Measurements from ENCODE around the gene TSC2.
A peak's percentile ranks its signal among the peaks of the same experiment; 100 is the strongest.

Gene TSC2

DNA sequence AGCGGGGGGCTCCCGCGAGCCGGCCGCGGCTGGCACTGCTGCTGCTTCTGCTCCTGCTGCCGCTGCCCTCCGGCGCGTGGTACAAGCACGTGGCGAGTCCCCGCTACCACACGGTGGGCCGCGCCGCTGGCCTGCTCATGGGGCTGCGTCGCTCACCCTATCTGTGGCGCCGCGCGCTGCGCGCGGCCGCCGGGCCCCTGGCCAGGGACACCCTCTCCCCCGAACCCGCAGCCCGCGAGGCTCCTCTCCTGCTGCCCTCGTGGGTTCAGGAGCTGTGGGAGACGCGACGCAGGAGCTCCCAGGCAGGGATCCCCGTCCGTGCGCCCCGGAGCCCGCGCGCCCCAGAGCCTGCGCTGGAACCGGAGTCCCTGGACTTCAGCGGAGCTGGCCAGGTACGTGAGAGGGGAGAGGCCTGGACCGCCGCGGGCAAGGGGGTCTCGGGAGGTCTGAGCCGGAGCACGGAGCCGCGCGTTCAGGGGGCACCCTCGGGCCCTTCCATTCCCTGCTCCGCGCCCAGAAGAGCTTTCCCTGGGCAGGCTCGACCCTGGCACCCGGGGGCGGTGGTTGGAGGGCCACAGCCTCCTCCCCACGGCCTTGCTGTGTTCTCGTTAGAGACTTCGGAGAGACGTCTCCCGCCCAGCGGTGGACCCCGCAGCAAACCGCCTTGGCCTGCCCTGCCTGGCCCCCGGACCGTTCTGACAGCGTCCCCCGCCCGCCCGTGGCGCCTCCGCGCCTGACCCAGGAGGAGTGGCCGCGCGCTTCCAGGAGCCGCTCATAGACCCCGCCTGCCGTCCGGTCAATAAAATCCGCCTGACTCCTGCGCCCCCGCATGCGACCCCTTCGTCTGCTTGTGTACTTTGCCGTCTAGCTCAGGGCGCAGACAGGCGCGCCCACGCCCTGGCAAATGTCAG, 27.6 kb upstream of the TSC2 start:
- H3K4me3 ChIP-seq (ENCODE audit: low read depth, low read length) = no peak overlapping the region
- in situ Hi-C loops (cut with HindIII; ENCODE audit: low sequenced_read_pairs) = no loop called here
- TF ChIP-seq, protein P1, sequence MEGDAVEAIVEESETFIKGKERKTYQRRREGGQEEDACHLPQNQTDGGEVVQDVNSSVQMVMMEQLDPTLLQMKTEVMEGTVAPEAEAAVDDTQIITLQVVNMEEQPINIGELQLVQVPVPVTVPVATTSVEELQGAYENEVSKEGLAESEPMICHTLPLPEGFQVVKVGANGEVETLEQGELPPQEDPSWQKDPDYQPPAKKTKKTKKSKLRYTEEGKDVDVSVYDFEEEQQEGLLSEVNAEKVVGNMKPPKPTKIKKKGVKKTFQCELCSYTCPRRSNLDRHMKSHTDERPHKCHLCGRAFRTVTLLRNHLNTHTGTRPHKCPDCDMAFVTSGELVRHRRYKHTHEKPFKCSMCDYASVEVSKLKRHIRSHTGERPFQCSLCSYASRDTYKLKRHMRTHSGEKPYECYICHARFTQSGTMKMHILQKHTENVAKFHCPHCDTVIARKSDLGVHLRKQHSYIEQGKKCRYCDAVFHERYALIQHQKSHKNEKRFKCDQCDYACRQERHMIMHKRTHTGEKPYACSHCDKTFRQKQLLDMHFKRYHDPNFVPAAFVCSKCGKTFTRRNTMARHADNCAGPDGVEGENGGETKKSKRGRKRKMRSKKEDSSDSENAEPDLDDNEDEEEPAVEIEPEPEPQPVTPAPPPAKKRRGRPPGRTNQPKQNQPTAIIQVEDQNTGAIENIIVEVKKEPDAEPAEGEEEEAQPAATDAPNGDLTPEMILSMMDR (IDR thresholded peaks at IDR 0.05; ENCODE audit: low read depth, low read length) = no peak
- no peak for DNase-seq (ENCODE audit: low read depth, low spot score)

- peak overlapping the region; percentile 34 for H3K4me3 ChIP-seq (ENCODE audit: low read depth, low read length)
- in situ Hi-C loops (cut with HindIII; ENCODE audit: low sequenced_read_pairs) = no loop called here
- TF ChIP-seq, protein P1 (IDR thresholded peaks at IDR 0.05; ENCODE audit: low read depth, low read length) = no peak
- no peak for DNase-seq (ENCODE audit: low read depth, low spot score)
Observed at GRCh38 chr16:2022723-2023091, 25.1 kb upstream of the TSC2 start.

DNA sequence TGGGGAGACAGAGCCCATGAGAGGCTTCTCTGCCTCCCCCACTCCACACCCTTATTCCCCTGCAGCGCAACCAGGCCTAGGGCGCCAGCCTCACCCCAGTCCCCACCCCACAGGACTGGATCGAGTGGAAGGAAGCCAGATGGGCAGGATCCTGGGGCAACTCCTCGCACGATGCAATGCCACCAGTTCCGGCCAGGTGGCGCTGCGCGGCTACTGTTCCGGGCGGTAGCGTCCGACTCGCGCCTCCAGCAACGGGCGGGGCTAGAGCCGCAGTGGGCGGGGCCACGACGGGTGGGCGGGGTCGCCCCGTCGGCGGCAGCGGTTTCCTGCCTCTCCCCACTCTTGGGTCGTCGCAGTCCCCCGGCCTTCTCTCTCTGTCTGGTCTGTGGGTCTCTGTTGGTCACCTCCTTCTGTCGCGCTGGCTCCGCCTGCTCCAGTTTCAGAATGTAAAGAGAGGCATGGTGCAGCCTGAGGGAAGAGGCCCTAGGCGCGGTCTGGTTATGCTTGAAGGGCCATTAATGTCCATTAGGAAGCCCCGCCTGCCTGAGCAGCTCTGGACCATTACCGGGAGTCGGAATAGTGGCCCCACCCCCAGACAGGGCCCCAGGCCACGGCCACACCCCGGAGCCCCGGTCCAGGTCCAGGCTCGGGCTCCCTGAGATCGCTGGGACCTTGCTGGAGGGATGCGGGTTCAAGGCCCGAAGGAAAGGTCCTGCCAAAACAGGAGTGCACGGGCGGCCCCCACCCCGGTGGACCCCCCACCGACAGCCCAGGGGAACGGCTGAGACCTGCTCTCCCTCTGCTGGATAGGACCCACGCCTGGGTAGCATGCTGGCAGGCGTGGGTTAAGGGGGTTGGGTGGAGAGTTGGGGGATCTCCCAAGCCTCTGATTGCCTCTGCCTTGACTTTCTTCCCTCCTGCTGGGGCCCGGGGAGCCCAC, 24.4 kb upstream of the TSC2 start:
- TF ChIP-seq, protein P1 (IDR thresholded peaks at IDR 0.05; ENCODE audit: low read depth, low read length) = peak; percentile 93
- DNase-seq (ENCODE audit: low read depth, low spot score) = peak; percentile 83
- H3K4me3 ChIP-seq (ENCODE audit: low read depth, low read length) = peak overlapping the region; percentile 34
- in situ Hi-C loops (cut with HindIII; ENCODE audit: low sequenced_read_pairs) = no loop called here

GRCh38 chr16:2024032-2024420, 23.8 kb upstream of the TSC2 start:
- TF ChIP-seq, protein P1 (IDR thresholded peaks at IDR 0.05; ENCODE audit: low read depth, low read length) = no peak
- no peak for DNase-seq (ENCODE audit: low read depth, low spot score)
- in situ Hi-C loops (cut with HindIII; ENCODE audit: low sequenced_read_pairs) = no loop called here
- no peak overlapping the region for H3K4me3 ChIP-seq (ENCODE audit: low read depth, low read length)

DNA sequence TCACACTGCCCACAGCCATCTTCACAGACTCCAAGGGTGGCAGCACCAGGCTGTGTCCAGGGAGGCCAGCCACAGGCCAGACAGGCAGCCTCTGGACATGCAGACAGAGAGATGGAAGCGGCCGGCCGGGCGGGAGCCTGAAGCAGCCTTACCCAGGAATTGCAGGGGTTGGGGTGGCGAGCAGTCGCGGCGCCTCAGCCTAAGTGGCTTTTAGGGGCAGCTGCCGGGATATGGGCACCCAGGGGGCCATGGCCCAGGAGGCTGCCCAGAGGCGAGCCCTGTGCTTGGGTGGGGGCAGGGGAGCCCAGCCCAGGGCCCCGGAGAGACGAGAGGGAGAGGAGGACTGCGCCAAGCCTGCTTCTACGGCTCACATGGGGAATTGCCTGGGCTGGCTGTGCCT, 22.5 kb upstream of the TSC2 start:
- no peak overlapping the region for H3K4me3 ChIP-seq (ENCODE audit: low read depth, low read length)
- DNase-seq (ENCODE audit: low read depth, low spot score) = no peak
- in situ Hi-C loops (cut with HindIII; ENCODE audit: low sequenced_read_pairs) = no loop called here
- TF ChIP-seq, protein P1 (IDR thresholded peaks at IDR 0.05; ENCODE audit: low read depth, low read length) = no peak

DNA sequence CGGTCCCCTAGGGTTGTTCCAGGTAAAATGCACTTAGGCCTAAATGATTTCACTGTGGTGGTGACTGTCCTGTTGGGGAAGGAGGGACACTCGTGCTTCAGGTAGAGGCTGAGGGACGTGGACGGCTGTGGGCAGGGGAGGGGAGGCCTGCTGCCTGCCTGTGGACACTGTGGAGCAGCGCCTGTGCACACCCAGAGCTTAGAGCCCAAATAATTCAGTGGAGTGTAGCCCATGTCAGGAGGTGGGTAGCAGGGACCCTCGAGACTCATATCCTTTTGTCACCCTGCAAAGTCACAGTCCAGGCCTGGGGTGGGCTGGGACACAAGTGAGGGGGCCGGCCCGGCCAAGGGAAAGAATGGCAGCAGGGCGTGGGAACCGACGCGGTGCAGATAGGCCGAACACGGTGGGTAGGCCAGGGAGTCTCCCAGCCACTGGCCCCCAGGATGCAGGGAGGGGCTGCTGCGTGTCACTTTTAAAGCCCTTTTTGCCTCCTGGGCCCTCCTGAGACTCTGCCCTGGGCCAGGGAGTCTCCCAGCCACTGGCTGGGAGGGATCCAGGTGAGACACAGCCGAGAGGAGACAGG, 21.8 kb upstream of the TSC2 start:
- in situ Hi-C loops (cut with HindIII; ENCODE audit: low sequenced_read_pairs) = no loop called here
- H3K4me3 ChIP-seq (ENCODE audit: low read depth, low read length) = no peak overlapping the region
- TF ChIP-seq, protein P1 (IDR thresholded peaks at IDR 0.05; ENCODE audit: low read depth, low read length) = no peak
- DNase-seq (ENCODE audit: low read depth, low spot score) = no peak

Measured in astrocyte of the spinal cord (primary cell).